Fibroblast of skin of back (primary cell): Measurements from ENCODE around the gene HDDC3.

Experiments
- DNase-seq: peaks from one replicate; pipeline ENCODE4 v3.0.0-alpha.2; 2013

Gene HDDC3

GRCh38 chr15:90889736-90890456, 42.5 kb downstream of the HDDC3 start:
- DNase-seq: no peak

DNA sequence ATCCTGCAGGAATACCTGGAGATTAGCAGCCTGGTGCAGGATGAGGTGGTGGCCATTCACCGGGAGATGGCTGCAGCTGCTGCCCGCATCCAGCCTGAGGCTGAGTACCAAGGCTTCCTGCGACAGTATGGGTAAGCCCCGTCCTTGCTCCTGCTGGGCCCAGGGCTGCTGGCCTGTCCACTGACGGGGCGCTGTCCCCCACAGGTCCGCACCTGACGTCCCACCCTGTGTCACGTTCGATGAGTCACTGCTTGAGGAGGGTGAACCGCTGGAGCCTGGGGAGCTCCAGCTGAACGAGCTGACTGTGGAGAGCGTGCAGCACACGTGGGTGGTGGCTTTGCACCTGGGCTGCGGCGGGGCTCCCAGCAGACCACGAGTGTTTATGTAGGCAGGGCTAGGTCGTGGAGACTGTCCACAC, 43.0 kb downstream of the HDDC3 start:
- no peak for DNase-seq

DNA sequence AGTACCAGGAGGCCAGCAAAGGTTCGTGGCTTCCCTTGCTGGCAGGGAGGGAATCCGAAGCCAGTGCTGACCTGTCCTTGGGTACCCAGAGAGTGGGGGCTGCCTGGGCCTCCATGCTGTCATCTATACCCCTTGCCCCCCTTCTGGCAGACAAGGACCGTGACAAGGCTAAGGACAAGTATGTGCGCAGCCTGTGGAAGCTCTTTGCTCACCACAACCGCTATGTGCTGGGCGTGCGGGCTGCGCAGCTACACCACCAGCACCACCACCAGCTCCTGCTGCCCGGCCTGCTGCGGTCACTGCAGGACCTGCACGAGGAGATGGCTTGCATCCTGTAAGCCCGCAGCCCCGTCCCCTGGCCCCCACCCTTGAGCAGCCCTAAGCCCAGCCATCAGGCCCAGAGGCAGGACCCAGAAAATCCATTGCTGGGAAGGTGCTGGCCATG, 45.3 kb downstream of the HDDC3 start:
- DNase-seq: no peak

DNA sequence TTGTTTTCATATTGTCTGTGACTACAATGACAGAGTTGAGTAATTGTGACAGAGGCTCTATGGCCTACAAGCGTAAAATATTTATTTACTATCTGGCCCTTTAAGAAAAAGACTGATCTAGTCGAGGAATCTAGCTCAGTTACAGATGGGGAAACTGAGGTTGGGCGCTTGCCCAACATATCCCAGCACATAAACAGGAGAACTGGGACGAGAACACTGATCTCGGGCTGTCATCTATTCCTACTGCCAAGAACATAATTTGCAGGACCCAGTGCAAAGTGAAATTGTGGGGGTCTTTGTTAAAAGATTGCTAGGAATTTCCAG, 46.1 kb downstream of the HDDC3 start:
- no peak for DNase-seq

GRCh38 chr15:90885432-90886290, 46.7 kb downstream of the HDDC3 start:
- peak; percentile 62 for DNase-seq

DNA sequence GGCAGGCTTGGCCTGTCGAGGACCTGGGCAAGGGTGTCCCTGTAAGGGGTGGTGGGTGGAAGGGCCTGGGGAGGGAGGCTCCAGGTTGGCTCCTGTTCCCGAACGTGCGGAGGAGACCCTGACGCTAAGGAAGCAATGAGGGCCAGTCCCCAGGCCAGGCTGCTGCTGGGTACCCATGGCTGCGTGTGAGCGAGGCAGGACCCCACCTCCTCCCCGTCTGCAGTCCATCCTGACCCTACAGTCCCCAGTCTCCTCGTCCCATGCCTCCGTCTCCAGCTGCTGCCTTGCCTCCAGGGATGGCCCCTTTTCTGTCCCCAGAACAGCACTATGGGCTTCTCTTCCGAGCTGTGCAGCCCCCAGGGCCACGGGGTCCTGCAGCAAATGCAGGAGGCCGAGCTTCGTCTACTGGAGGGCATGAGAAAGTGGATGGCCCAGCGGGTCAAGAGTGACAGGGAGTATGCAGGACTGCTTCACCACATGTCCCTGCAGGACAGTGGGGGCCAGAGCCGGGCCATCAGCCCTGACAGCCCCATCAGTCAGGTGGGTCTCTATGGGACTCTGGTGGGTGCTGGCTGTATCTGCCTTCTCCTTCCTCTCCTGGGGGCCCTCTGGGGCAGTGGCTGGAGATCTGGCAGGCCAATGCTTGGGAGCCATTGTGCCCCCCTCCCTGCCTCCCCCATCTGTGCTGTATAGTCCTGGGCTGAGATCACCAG, 47.5 kb downstream of the HDDC3 start:
- DNase-seq: no peak

- DNase-seq: peak; percentile 64
Observed at GRCh38 chr15:90883976-90884718, 48.2 kb downstream of the HDDC3 start, which contains the start of gene FES. Gene FES (plus strand): TSS chr15:90884504. CDS start chr15:90885046, 542 bp downstream.

DNA sequence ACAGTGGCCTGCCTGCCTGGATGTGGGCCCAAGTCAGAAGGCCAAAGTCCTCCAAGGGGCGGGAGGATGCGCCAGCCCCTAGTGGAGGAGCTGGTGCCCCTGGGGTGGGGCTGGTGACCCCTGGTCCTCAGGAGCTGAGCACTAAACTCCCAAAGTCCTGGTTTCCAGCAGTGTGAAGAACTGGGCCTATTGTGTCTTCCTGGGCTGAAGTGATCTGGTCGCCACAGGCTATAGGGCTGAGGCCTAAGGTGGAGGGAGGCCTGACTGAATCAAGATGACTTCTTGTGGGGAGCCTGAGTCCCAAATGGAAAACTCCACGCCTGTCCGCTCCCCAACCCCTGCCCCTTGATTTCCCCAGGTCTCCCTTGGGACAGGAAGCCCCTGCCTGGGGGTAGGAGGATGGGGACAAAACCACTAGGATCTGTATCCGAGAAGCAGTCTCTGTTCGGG, 48.8 kb downstream of the HDDC3 start:
- DNase-seq: no peak

DNA sequence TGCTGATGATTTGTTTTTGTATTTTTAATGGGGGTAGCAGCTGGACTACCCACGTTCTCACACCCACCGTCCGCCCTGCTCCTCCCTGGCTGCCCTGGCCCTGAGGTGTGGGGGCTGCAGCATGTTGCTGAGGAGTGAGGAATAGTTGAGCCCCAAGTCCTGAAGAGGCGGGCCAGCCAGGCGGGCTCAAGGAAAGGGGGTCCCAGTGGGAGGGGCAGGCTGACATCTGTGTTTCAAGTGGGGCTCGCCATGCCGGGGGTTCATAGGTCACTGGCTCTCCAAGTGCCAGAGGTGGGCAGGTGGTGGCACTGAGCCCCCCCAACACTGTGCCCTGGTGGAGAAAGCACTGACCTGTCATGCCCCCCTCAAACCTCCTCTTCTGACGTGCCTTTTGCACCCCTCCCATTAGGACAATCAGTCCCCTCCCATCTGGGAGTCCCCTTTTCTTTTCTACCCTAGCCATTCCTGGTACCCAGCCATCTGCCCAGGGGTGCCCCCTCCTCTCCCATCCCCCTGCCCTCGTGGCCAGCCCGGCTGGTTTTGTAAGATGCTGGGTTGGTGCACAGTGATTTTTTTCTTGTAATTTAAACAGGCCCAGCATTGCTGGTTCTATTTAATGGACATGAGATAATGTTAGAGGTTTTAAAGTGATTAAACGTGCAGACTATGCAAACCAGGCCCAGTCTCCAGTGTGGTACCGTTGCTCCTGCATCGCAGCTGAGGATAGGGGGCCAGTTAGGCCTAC, 49.4 kb downstream of the HDDC3 start:
- DNase-seq: no peak

- no peak for DNase-seq
Observed at GRCh38 chr15:90881978-90882721, 50.2 kb downstream of the HDDC3 start.

- DNase-seq: no peak
Observed at GRCh38 chr15:90881181-90881977, 51.0 kb downstream of the HDDC3 start.

DNA sequence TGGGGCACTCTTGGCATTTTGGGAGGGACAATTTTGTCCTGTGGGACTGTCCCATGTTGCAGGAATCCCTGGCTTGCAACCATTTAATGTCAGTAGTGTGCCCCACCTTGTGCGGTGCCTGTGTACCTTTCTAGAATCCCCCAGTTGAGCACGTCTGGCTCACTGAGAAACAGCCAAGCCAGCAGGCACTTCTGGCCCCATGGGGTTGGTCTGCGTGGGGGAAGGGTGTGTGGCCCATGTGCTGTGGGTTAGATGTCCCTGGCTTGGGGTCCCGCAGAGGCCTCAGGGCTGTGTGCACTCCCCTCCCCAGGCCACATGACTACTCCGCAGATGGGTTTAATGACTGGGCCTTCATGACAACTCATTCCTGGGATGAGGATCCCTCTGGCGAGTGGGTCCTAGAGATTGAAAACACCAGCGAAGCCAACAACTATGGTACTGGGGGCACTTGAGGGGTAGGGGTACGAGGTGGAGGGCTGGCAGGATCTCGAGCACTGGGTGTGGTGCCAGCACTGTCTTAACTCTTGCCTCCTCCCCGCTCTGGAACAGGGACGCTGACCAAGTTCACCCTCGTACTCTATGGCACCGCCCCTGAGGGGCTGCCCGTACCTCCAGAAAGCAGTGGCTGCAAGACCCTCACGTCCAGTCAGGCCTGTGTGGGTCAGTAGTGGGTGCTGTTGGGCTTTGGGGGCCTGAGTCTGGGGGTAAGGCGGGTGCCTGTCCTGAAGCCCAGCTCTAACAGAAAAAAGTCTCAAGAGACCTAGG, 51.8 kb downstream of the HDDC3 start:
- no peak for DNase-seq
